Esophagus squamous epithelium (tissue), 4 donors: Measurements from ENCODE around the gene PPP1R7.

Experiments
- CTCF ChIP-seq, 6 experiments: fragments of 450-650 bp in 4 of 6; fragments of 200-600 bp in 2 of 6; sonication (generic) in 2 of 6; IDR thresholded peaks; one replicate each; pipeline ENCODE4 v1.5.1; 2016 to 2019; ENCODE audit warnings: antibody characterized with exemption in 6 of 6, mild to moderate bottlenecking in 4 of 6, moderate library complexity in 4 of 6
- POLR2A ChIP-seq, 4 donors: fragments of 450-650 bp; IDR thresholded peaks; one replicate each; pipeline ENCODE4 v1.6.1; 2017; ENCODE audit warnings: antibody characterized with exemption in 4 of 4, mild to moderate bottlenecking in 4 of 4, moderate library complexity in 3 of 4

DNA sequence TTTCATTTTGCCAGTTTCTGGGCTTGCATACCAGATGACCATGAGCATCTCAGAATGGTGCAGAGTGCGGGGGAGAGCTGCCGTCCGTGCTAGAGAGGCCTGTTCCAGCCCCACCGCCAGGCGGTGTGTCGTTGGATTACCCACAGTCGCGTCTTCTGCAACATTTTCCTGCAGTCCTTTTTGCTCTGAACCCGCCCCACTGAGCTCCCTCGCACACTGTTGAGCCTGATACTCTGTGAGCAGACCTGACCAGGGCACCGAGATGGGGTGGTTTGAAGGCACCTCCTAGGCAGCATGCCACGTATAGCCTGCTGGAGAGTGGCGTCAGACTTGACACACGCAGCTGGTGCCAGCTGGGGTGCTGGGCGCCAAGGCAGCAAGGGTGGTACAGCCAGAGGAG is 18.1 kb downstream of the PPP1R7 start:
- TF ChIP-seq POLR2A (IDR thresholded peaks at IDR 0.05) (no peak), CTCF (IDR thresholded peaks at IDR 0.05) (no peak)
